ENCODE data around the gene FCER2. TPM values are rescaled to one million over a fixed set of nuclear protein-coding genes. Genes with fewer than 3 reads are reported as not detected.

FCER2 gene
- total and polyA plus RNA-seq, 2 donors from 2014 or later, result 1.0 TPM; not detected in 1

- Histone ChIP-seq H3K27ac (ENCODE audit: low read depth in 2 of 2, low read length in 2 of 2) (no peak overlapping the region), H3K27me3 (ENCODE audit: control insufficient read depth, insufficient read depth, low read length) (no peaks in the 10 kb centered on the region), H3K4me3 (ENCODE audit: low read length in 3 of 3) (no peak overlapping the region), H3K4me1 (ENCODE audit: control insufficient read depth in 2 of 3, insufficient read depth in 2 of 3, low read depth in 1 of 3, low read length in 3 of 3) (no peaks in the 10 kb centered on the region), H3K36me3 (ENCODE audit: control insufficient read depth in 2 of 3, insufficient read depth in 3 of 3, low read length in 3 of 3) (no peaks in the 10 kb centered on the region), H3K9ac (ENCODE audit: low read length in 3 of 3) (no peak overlapping the region), H3K9me3 (ENCODE audit: control insufficient read depth in 2 of 3, insufficient read depth in 1 of 3, low read length in 3 of 3) (no peaks in the 10 kb centered on the region)
- intact Hi-C loops (cut with DNase I), result no loop called here
- DNase-seq, result no peak
- FAIRE-seq, result no peak
- TF ChIP-seq CTCF (IDR thresholded peaks at IDR 0.05; ENCODE audit: borderline replicate concordance, extremely low read depth, insufficient read depth), result no peak
These were observed 38.7 kb upstream of the FCER2 start for GRCh38 chr19:7740682-7741054.

GRCh38 chr19:7739801-7740681, 38.1 kb upstream of the FCER2 start:
- Histone ChIP-seq H3K36me3 (ENCODE audit: control insufficient read depth in 2 of 3, insufficient read depth in 3 of 3, low read length in 3 of 3) (no peaks in the 10 kb centered on the region), H3K27ac (ENCODE audit: low read depth in 2 of 2, low read length in 2 of 2) (no peak overlapping the region), H3K4me3 (ENCODE audit: low read length in 3 of 3) (no peak overlapping the region), H3K9me3 (ENCODE audit: control insufficient read depth in 2 of 3, insufficient read depth in 1 of 3, low read length in 3 of 3) (no peaks in the 10 kb centered on the region), H3K4me1 (ENCODE audit: control insufficient read depth in 2 of 3, insufficient read depth in 2 of 3, low read depth in 1 of 3, low read length in 3 of 3) (no peaks in the 10 kb centered on the region), H3K9ac (ENCODE audit: low read length in 3 of 3) (no peak overlapping the region), H3K27me3 (ENCODE audit: control insufficient read depth, insufficient read depth, low read length) (no peaks in the 10 kb centered on the region)
- FAIRE-seq, result no peak
- DNase-seq, result no peak
- intact Hi-C loops (cut with DNase I), result no loop called here
- TF ChIP-seq CTCF (IDR thresholded peaks at IDR 0.05; ENCODE audit: borderline replicate concordance, extremely low read depth, insufficient read depth), result no peak

GRCh38 chr19:7739211-7739755, 37.4 kb upstream of the FCER2 start:
- no peaks in the 10 kb centered on the region for H3K36me3 ChIP-seq (ENCODE audit: control insufficient read depth in 2 of 3, insufficient read depth in 3 of 3, low read length in 3 of 3)
- FAIRE-seq (no peak), DNase-seq (no peak)
- no peaks in the 10 kb centered on the region for H3K4me1 ChIP-seq (ENCODE audit: control insufficient read depth in 2 of 3, insufficient read depth in 2 of 3, low read depth in 1 of 3, low read length in 3 of 3)
- H3K4me3 ChIP-seq (ENCODE audit: low read length in 3 of 3), result no peak overlapping the region
- no peak overlapping the region for H3K27ac ChIP-seq (ENCODE audit: low read depth in 2 of 2, low read length in 2 of 2)
- TF ChIP-seq CTCF (IDR thresholded peaks at IDR 0.05; ENCODE audit: borderline replicate concordance, extremely low read depth, insufficient read depth), result no peak
- intact Hi-C loops (cut with DNase I), result no loop called here
- no peak overlapping the region for H3K9ac ChIP-seq (ENCODE audit: low read length in 3 of 3)
- no peaks in the 10 kb centered on the region for H3K27me3 ChIP-seq (ENCODE audit: control insufficient read depth, insufficient read depth, low read length)
- H3K9me3 ChIP-seq (ENCODE audit: control insufficient read depth in 2 of 3, insufficient read depth in 1 of 3, low read length in 3 of 3), result no peaks in the 10 kb centered on the region
